Bronchial epithelial cell (primary cell): Measurements from ENCODE around the gene FAM107A. TPM values are rescaled to one million over a fixed set of nuclear protein-coding genes. Genes with fewer than 3 reads are reported as not detected.

Experiments used
- DNase-seq: peaks from one replicate; pipeline ENCODE4 v3.0.0-alpha.2; 2010; ENCODE audit warnings: low read depth
- FAIRE-seq: peaks from 2 replicates; lab custom pipeline; 2011; peaks lifted over from hg19 to GRCh38; lab: Jason Lieb, UNC
- H3K27me3 ChIP-seq: 2 replicates; pipeline ENCODE4 v1.5.1; 2011; ENCODE audit warnings: low read length; ENCODE audit not compliant: control insufficient read depth, insufficient read depth
- H3K36me3 ChIP-seq: 2 replicates; pipeline ENCODE4 v1.5.1; 2011; ENCODE audit warnings: low read length; ENCODE audit not compliant: control insufficient read depth, insufficient read depth
- H3K4me3 ChIP-seq: 2 replicates; pipeline ENCODE4 v1.5.1; 2011; ENCODE audit warnings: mild to moderate bottlenecking, low read depth, low read length, control low read depth
- CTCF ChIP-seq: IDR thresholded peaks from 2 replicates; pipeline ENCODE4 v1.5.1; 2011; ENCODE audit warnings: mild to moderate bottlenecking, moderate library complexity, low read length, control low read depth, inconsistent platforms; ENCODE audit not compliant: insufficient read depth, severe bottlenecking
- total RNA-seq: library from RNA; depleted of rRNA; stranded (reverse); fragments of >200 nt; gene quantifications from 2 replicates; pipeline ENCODE4 v1.2.1, GENCODE V29; 2014

FAM107A gene
- total RNA-seq, 1 donor from 2014 or later: not detected

- FAIRE-seq (no peak), DNase-seq (no peak)
- TF ChIP-seq CTCF: no peak
- no peak overlapping the region for H3K4me3 ChIP-seq
- H3K36me3 ChIP-seq: no peaks in the 10 kb centered on the region
- no peaks in the 10 kb centered on the region for H3K27me3 ChIP-seq
Observed at GRCh38 chr3:58562498-58562897, 14.7 kb downstream of the FAM107A start.

- FAIRE-seq (no peak), DNase-seq (peak; percentile 63)
- H3K36me3 ChIP-seq: no peaks in the 10 kb centered on the region
- H3K4me3 ChIP-seq: no peak overlapping the region
- no peak for TF ChIP-seq CTCF
- no peaks in the 10 kb centered on the region for H3K27me3 ChIP-seq
Observed at GRCh38 chr3:58560771-58561311, 16.4 kb downstream of the FAM107A start.

GRCh38 chr3:58559586-58559985 lies 17.6 kb downstream of the FAM107A start:
- Histone ChIP-seq H3K36me3 (no peaks in the 10 kb centered on the region), H3K27me3 (no peaks in the 10 kb centered on the region), H3K4me3 (no peak overlapping the region)
- FAIRE-seq (no peak), DNase-seq (no peak)
- no peak for TF ChIP-seq CTCF

DNA sequence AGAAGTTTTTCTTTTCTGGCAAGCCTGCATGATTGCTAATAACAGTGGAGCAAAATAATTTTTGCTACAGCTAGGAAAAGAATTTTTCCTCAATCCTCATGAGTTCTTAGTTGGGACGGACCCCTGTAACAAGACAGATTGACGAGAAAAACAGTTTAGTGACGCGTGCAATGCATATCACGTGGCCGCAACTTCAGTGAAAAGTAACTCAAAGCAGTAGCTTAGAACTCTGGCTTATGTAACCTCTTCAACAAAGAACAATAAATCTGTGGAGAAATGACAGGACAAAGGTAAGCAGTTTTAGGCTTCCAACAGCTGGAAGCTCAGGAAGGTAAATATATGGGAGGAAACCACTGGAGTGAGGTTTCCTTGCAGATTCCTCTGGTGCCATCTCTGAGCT lies 19.7 kb downstream of the FAM107A start:
- no peak overlapping the region for H3K4me3 ChIP-seq
- no peak for FAIRE-seq
- no peaks in the 10 kb centered on the region for H3K27me3 ChIP-seq
- no peak for TF ChIP-seq CTCF
- no peaks in the 10 kb centered on the region for H3K36me3 ChIP-seq
- DNase-seq: no peak

- TF ChIP-seq CTCF: no peak
- H3K4me3 ChIP-seq: no peak overlapping the region
- no peak for FAIRE-seq
- DNase-seq: no peak
- H3K27me3 ChIP-seq: no peaks in the 10 kb centered on the region
- no peaks in the 10 kb centered on the region for H3K36me3 ChIP-seq
Observed at GRCh38 chr3:58556761-58557221, 20.4 kb downstream of the FAM107A start.

GRCh38 chr3:58556001-58556400 lies 21.2 kb downstream of the FAM107A start:
- FAIRE-seq: no peak
- Histone ChIP-seq H3K27me3 (no peaks in the 10 kb centered on the region), H3K36me3 (no peaks in the 10 kb centered on the region), H3K4me3 (no peak overlapping the region)
- no peak for DNase-seq
- TF ChIP-seq CTCF: no peak
